Endothelial cell of umbilical vein (primary cell): ENCODE results near the gene PIP5K1C. TPM values are rescaled to one million over a fixed set of nuclear protein-coding genes. Genes with fewer than 3 reads are reported as not detected.

ENCODE experiments used
- BruUV-seq: library from RNA; stranded (reverse); fragments of 400-500 nt; replicated peaks from 2 replicates; lab custom pipeline; 2021; lab: Mats Ljungman, UMichigan
- CTCF ChIA-PET: fragments of 300-600, 350-600 bp; sonication (Branson Sonifier 250); formaldehyde crosslinking; loops from one replicate; lab custom pipeline; 2021; ENCODE audit warnings: antibody characterized with exemption, inconsistent platforms; lab: Charles Lee
- POLR2A ChIA-PET: fragments of 300-600, 350-600 bp; sonication (Branson Sonifier 250); formaldehyde crosslinking; loops from one replicate; lab custom pipeline; 2021; ENCODE audit warnings: antibody characterized with exemption, inconsistent platforms; lab: Charles Lee
- DNase-seq: peaks from one replicate; pipeline ENCODE4 v3.0.0-alpha.2; 2011; ENCODE audit warnings: low read depth, low spot score
- FAIRE-seq: peaks from 2 replicates; lab custom pipeline; 2011; peaks lifted over from hg19 to GRCh38; lab: Jason Lieb, UNC
- H2AFZ ChIP-seq: 2 replicates; pipeline ENCODE4 v1.6.0; 2012; ENCODE audit warnings: low read depth, low read length, control low read depth, inconsistent platforms
- H3K27ac ChIP-seq: 2 replicates; pipeline ENCODE4 v1.5.1; 2011; ENCODE audit warnings: low read depth, mild to moderate bottlenecking, control low read depth, low read length, moderate library complexity; ENCODE audit not compliant: insufficient read depth
- H3K27me3 ChIP-seq, 2 experiments: 2 replicates each; pipeline versions ENCODE4 v1.6.0 to v1.6.1; 2011; ENCODE audit warnings: low read length in 2 of 2, mixed read lengths in 1 of 2; ENCODE audit not compliant: control insufficient read depth in 2 of 2, insufficient read depth in 2 of 2
- H3K36me3 ChIP-seq, 2 experiments: 2 replicates in 1 of 2; 3 replicates in 1 of 2; pipeline ENCODE4 v1.5.1; 2011; ENCODE audit warnings: low read length in 2 of 2, mild to moderate bottlenecking in 1 of 2, moderate library complexity in 1 of 2; ENCODE audit not compliant: control insufficient read depth in 2 of 2, insufficient read depth in 2 of 2; ENCODE audit errors: extremely low read depth in 1 of 2
- H3K4me1 ChIP-seq: 3 replicates; pipeline ENCODE4 v1.5.1; 2011; ENCODE audit warnings: mild to moderate bottlenecking, low read length; ENCODE audit not compliant: control insufficient read depth, insufficient read depth; ENCODE audit errors: extremely low read depth
- H3K4me2 ChIP-seq: 2 replicates; pipeline ENCODE4 v1.6.1; 2011; ENCODE audit warnings: low read length, control low read depth, mixed read lengths; ENCODE audit not compliant: insufficient read depth
- H3K4me3 ChIP-seq, 3 experiments: fragments of 200-600 bp in 1 of 3; sonication (generic), shearing (Covaris generic) in 1 of 3; replicated peaks in 1 of 3; 2 replicates each; pipeline ENCODE4 v1.5.1; 2011 to 2016; ENCODE audit warnings: control low read depth in 3 of 3, low read length in 3 of 3, mild to moderate bottlenecking in 2 of 3, inconsistent platforms in 1 of 3, low read depth in 1 of 3, moderate library complexity in 1 of 3; ENCODE audit not compliant: insufficient read depth in 1 of 3
- H3K79me2 ChIP-seq: 2 replicates; pipeline ENCODE4 v1.6.0; 2012; ENCODE audit warnings: low read length, inconsistent platforms; ENCODE audit not compliant: control insufficient read depth, insufficient read depth
- H3K9ac ChIP-seq: replicated peaks from 2 replicates; pipeline ENCODE3; 2011; ENCODE audit warnings: low read length, control low read depth; ENCODE audit not compliant: insufficient read depth; ENCODE audit errors: extremely low read depth
- H3K9me1 ChIP-seq: replicated peaks from 3 replicates; pipeline ENCODE4 v1.6.0; 2011; ENCODE audit warnings: mild to moderate bottlenecking, low read length; ENCODE audit not compliant: control insufficient read depth, insufficient read depth; ENCODE audit errors: extremely low read depth
- H3K9me3 ChIP-seq: replicated peaks from 2 replicates; pipeline ENCODE4 v1.5.1; 2012; ENCODE audit warnings: low read length, inconsistent platforms; ENCODE audit not compliant: control insufficient read depth, insufficient read depth
- H4K20me1 ChIP-seq: replicated peaks from 2 replicates; pipeline ENCODE3; 2011; ENCODE audit warnings: mild to moderate bottlenecking, low read length; ENCODE audit not compliant: control insufficient read depth, insufficient read depth; ENCODE audit errors: extremely low read depth
- EZH2 ChIP-seq: IDR thresholded peaks from 2 replicates; pipeline ENCODE4 v1.6.1; 2012; ENCODE audit warnings: borderline replicate concordance, low read depth, mild to moderate bottlenecking, moderate library complexity, low read length, inconsistent platforms; ENCODE audit not compliant: severe bottlenecking
- FOS ChIP-seq: IDR thresholded peaks from 2 replicates; pipeline ENCODE4 v1.6.1; 2011; ENCODE audit warnings: mild to moderate bottlenecking, low read length, moderate library complexity, borderline replicate concordance; ENCODE audit not compliant: insufficient read depth
- GATA2 ChIP-seq: IDR thresholded peaks from 2 replicates; pipeline ENCODE4 v1.7.0; 2011; ENCODE audit warnings: low read depth, mild to moderate bottlenecking, moderate library complexity, mixed read lengths, low read length; ENCODE audit not compliant: insufficient read length, insufficient read depth
- MYC ChIP-seq: IDR thresholded peaks from one replicate; pipeline ENCODE4 v1.6.1; 2011; ENCODE audit warnings: mild to moderate bottlenecking, low read depth, low read length
- POLR2A ChIP-seq: IDR thresholded peaks from 2 replicates; pipeline ENCODE4 v1.6.1; 2012; ENCODE audit warnings: low read depth, mild to moderate bottlenecking, control low read depth, low read length
- POLR2AphosphoS5 ChIP-seq: IDR thresholded peaks from 2 replicates; pipeline ENCODE4 v1.6.1; 2012; ENCODE audit warnings: low read depth, mild to moderate bottlenecking, control low read depth, low read length, moderate library complexity; ENCODE audit not compliant: insufficient read depth
- dilution Hi-C: fragments of 300-500 bp; cut with MboI; formaldehyde crosslinking; loops from one replicate; pipeline ENCODE4 v1.15.0; 2019; ENCODE audit warnings: low sequenced_read_pairs; ENCODE audit not compliant: extremely low pct_ligation_motif_present
- intact Hi-C: fragments of 100-400 bp; cut with micrococcal nuclease; formaldehyde crosslinking; loops from one replicate; pipeline ENCODE4 v1.10.0; 2022
- polyA plus RNA-seq, 4 experiments: library from polyadenylated mRNA; depleted of rRNA in 3 of 4; stranded (reverse) in 3 of 4; unstranded in 1 of 4; fragments of >200 nt; gene quantifications; 2 replicates each; pipeline versions ENCODE4 v1.2.1 to v1.2.3, GENCODE V29; 2011 to 2012; ENCODE audit warnings: missing spikeins in 1 of 4
- total RNA-seq: library from RNA; stranded (reverse); gene quantifications from 2 replicates; pipeline ENCODE4 v1.2.3, GENCODE V29; 2021

Gene PIP5K1C
- total and polyA plus RNA-seq, 2 donors (not counting 3 experiments of a cell fraction or from before 2014, with no cell fraction given) = 31.6 to 79.5 TPM

GRCh38 chr19:3607303-3608078 lies 92.8 kb downstream of the PIP5K1C start:
- Histone ChIP-seq H3K27me3 (no peaks in the 10 kb centered on the region), H3K79me2 (no peaks in the 10 kb centered on the region), H3K36me3 (peaks cover 0 to 9% of the 10 kb centered on the region in 2 experiments), H4K20me1 (no peaks in the 10 kb centered on the region), H3K9me1 (no peaks in the 10 kb centered on the region), H3K27ac (peak overlapping the region; percentile 34), H3K4me1 (peaks cover 23% of the 10 kb centered on the region), H3K9me3 (no peaks in the 10 kb centered on the region), H2AFZ (peak overlapping the region; percentile 81), H3K9ac (peak overlapping the region; percentile 17), H3K4me3 (peak overlapping the region; percentile 39 to 48 (median 39)), H3K4me2 (peak overlapping the region; percentile 63)
- FAIRE-seq (peak; percentile 73), DNase-seq (peak; percentile 41)
- intact Hi-C loops (loop anchor here (2.0 to 5.0 kb wide), 2 partner anchors 23 to 35 kb away; partner anchors contain the start of genes GIPC3 and HMG20B), dilution Hi-C loops (no loop called here)
- ChIA-PET CTCF (interaction anchor here (0.8 to 2.3 kb wide), 11 partner anchors 11 to 63 kb away, joined by 3 to 10 read pairs (median 3); partner anchors contain the start of gene GIPC3), POLR2A (no interaction called here)
- BruUV-seq = no TSS peak
- TF ChIP-seq FOS (no peak), GATA2 (no peak), POLR2AphosphoS5 (no peak), POLR2A (no peak), MYC (no peak), EZH2 (no peak)
